Stimulated activated effector memory CD8-positive, alpha-beta T cell treated with anti-CD3 and anti-CD28 coated beads, Interleukin-12 subunit alpha, Interleukin-12 subunit beta, amount 100 ng/mL, for 72 hours (primary cell): ENCODE results near the gene SIGLEC14.
"Not testable (repeated sequence)": the region's sequence is repeated elsewhere in the genome, so short reads cannot be mapped to it uniquely, and the experiment has no call there.

Experiments
- ATAC-seq: fragments of 150-1000 bp; cut with Tn5 transposase; 2 replicates; pipeline ENCODE4 v1.10.0; 2021
- DNase-seq, 2 donors: peaks; one replicate each; pipeline ENCODE4 v3.0.0; 2021 to 2022; ENCODE audit warnings: low spot score in 2 of 2
- H3K27ac Mint-ChIP-seq: one replicate; pipeline ENCODE4 v1.8.0; 2022; ENCODE audit warnings: mild to moderate bottlenecking, mixed read lengths
- H3K36me3 Mint-ChIP-seq: one replicate; pipeline ENCODE4 v1.8.0; 2022; ENCODE audit warnings: mild to moderate bottlenecking, mixed read lengths
- H3K4me1 Mint-ChIP-seq: one replicate; pipeline ENCODE4 v1.8.0; 2022; ENCODE audit warnings: mixed read lengths
- H3K4me3 Mint-ChIP-seq: one replicate; pipeline ENCODE4 v1.8.0; 2022; ENCODE audit warnings: mild to moderate bottlenecking, mixed read lengths
- H3K9me3 Mint-ChIP-seq: one replicate; pipeline ENCODE4 v1.8.0; 2022; ENCODE audit warnings: mixed read lengths

The SIGLEC14 gene

GRCh38 chr19:51687791-51688670, 41.4 kb upstream of the SIGLEC14 start:
- peak overlapping the region; percentile 90 for H3K27ac Mint-ChIP-seq
- peaks cover 30% of the 10 kb centered on the region for H3K4me1 Mint-ChIP-seq
- peak overlapping the region; percentile 76 for H3K4me3 Mint-ChIP-seq
- no peaks in the 10 kb centered on the region for H3K36me3 Mint-ChIP-seq
- peaks cover 4% of the 10 kb centered on the region for H3K9me3 Mint-ChIP-seq
- DNase-seq (no peak), ATAC-seq (no peak)

DNA sequence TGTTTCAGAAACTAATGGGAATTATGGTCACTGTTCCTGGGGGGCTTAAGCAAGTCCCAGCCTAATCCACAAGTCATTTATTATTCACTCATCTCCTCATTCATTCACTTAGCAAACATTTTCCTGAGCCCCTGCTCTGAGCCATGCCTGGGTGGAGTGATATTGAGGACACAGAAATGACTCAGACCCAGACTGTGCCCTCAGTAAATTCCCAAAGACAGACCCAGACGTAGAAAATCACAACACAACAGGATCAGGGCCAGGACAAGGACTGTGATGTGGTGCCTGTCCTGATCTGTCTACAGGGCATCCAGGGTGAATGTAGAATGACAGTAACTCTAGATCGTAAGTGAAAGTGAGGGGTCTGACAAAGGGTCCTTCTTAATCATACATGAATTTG, 39.5 kb upstream of the SIGLEC14 start:
- peaks cover 4% of the 10 kb centered on the region for H3K9me3 Mint-ChIP-seq
- peaks cover 21% of the 10 kb centered on the region for H3K4me1 Mint-ChIP-seq
- H3K36me3 Mint-ChIP-seq, result no peaks in the 10 kb centered on the region
- H3K27ac Mint-ChIP-seq, result no peak overlapping the region
- ATAC-seq (no peak), DNase-seq (no peak)
- no peak overlapping the region for H3K4me3 Mint-ChIP-seq

- Mint-ChIP-seq H3K27ac (no peak overlapping the region), H3K4me3 (no peak overlapping the region), H3K4me1 (peaks cover 5% of the 10 kb centered on the region), H3K9me3 (peaks cover 4% of the 10 kb centered on the region), H3K36me3 (no peaks in the 10 kb centered on the region)
- ATAC-seq (no peak), DNase-seq (no peak)
These were observed 34.8 kb upstream of the SIGLEC14 start for GRCh38 chr19:51681286-51681941.

DNA sequence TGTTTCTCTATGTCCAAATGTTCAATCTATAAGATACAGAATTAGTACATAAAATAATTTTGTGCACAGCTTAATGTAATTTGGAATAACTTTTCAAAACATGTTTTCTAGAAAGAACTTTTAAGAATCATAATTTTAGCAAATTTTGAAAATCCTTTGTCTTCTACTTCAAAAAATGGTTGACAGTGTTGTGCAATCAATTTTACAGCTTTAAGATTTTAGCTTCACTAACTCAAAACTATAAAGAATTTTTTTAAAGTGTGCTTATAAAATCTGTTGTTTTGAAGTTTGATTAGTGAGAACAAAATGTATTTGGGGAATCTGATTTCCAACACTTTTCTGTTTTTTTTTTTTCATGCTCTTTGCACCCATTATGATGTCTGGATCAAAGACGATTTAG, 33.8 kb upstream of the SIGLEC14 start:
- H3K4me1 Mint-ChIP-seq, result peaks cover 5% of the 10 kb centered on the region
- ATAC-seq (no peak), DNase-seq (no peak)
- peaks cover 4% of the 10 kb centered on the region for H3K9me3 Mint-ChIP-seq
- no peak overlapping the region for H3K27ac Mint-ChIP-seq
- H3K36me3 Mint-ChIP-seq, result no peaks in the 10 kb centered on the region
- no peak overlapping the region for H3K4me3 Mint-ChIP-seq

DNA sequence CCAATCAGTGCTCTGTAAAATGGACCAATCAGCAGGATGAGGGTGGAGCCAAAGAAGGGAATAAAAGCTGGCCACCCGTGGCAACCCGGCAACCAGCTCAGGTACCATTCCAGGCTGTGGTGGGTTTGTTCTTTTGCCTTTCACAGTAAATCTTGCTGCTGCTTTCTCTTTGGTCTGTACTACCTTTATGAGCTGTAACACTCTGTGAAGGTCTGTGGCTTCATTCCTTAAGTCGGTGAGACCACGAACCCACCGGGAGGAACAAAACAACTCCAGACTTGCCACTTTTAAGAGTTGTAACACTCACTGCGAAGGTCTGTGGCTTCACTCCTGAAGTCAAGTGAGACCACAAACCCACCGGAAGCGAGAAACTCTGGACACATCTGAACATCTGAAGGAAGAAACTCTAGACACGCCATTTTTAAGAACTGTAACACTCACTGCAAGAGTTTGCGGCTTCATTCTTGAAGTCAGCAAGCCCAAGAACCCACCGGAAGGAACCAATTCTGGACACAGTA, 30.0 kb upstream of the SIGLEC14 start:
- Mint-ChIP-seq H3K9me3 (no peaks in the 10 kb centered on the region), H3K36me3 (no peaks in the 10 kb centered on the region), H3K4me3 (no peak overlapping the region), H3K27ac (no peak overlapping the region), H3K4me1 (peaks cover 5% of the 10 kb centered on the region)
- peak; percentile 32 for ATAC-seq
- DNase-seq, result no peak

- H3K27ac Mint-ChIP-seq, result not testable (repeated sequence)
These were observed 29.4 kb upstream of the SIGLEC14 start for GRCh38 chr19:51675911-51676565.

DNA sequence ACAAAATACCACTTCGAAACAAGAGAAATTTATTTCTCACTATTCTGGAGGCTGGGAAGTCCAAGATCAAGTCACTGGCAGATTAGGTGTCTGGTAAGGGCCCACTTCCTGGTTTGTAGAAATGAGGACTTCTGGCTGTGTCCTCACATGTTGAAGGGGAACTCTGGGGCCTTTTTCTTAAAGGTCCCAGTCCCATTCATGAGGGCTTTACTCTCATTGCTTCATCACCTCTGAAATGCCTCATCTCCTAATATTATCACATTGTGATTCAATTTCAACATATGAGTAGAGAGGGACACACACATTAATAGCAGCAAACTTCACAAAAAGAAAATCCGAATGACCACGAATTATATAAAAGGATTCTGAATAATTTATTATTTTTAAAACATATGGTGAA, 21.6 kb upstream of the SIGLEC14 start:
- H3K9me3 Mint-ChIP-seq, result no peaks in the 10 kb centered on the region
- no peak overlapping the region for H3K27ac Mint-ChIP-seq
- H3K4me1 Mint-ChIP-seq, result no peaks in the 10 kb centered on the region
- no peaks in the 10 kb centered on the region for H3K36me3 Mint-ChIP-seq
- H3K4me3 Mint-ChIP-seq, result no peak overlapping the region
- ATAC-seq, result no peak
- no peak for DNase-seq

More at GRCh38 chr19:51675911-51676565, 29.4 kb upstream of the SIGLEC14 start:
- DNase-seq, ATAC-seq, H3K36me3 Mint-ChIP-seq, H3K9me3 Mint-ChIP-seq, H3K4me1 Mint-ChIP-seq, H3K4me3 Mint-ChIP-seq: not testable (repeated sequence)

DNA sequence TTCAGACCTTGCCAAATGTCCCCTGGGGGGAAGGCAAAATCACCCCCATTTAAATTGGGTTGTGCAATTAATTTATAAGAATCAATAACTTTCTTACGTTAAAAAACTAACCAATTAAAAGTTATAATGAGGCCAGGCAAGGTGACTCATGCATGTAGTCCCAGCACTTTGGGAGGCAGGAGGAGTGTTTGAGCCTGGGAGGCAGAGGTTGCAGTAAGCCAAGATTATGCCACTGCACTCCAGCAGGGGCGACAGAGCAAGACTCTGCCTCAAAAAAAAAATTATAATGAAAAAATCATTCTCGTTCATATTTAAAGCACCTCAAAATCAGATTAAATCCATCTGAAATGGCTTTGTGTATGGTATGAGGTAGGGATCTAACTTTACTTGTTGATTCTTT, 18.4 kb upstream of the SIGLEC14 start:
- ATAC-seq (no peak), DNase-seq (no peak)
- no peaks in the 10 kb centered on the region for H3K4me1 Mint-ChIP-seq
- no peaks in the 10 kb centered on the region for H3K9me3 Mint-ChIP-seq
- H3K27ac Mint-ChIP-seq, result no peak overlapping the region
- no peak overlapping the region for H3K4me3 Mint-ChIP-seq
- no peaks in the 10 kb centered on the region for H3K36me3 Mint-ChIP-seq

DNA sequence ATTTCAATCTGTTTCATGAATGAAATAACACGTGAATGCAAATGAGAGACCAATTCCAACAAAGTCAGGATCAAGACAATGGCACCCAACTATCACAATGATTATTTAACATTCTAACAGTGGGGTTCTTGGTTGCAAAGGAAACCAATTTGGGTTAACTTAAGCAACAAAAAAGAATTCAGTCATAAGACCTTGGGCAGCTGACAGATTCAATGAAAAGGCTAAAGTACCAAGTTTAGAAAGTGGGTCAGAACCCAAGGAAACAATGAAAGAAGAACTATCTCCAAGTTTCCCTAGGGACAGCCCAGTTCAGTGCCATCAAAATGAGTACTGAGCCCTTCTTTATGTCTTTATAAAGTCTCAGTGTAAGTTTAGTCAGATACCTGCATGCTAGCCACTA, 17.5 kb upstream of the SIGLEC14 start:
- no peak overlapping the region for H3K27ac Mint-ChIP-seq
- DNase-seq (no peak), ATAC-seq (no peak)
- no peak overlapping the region for H3K4me3 Mint-ChIP-seq
- no peaks in the 10 kb centered on the region for H3K9me3 Mint-ChIP-seq
- H3K4me1 Mint-ChIP-seq, result no peaks in the 10 kb centered on the region
- no peaks in the 10 kb centered on the region for H3K36me3 Mint-ChIP-seq

GRCh38 chr19:51663650-51664049, 17.0 kb upstream of the SIGLEC14 start:
- ATAC-seq, result no peak
- no peaks in the 10 kb centered on the region for H3K4me1 Mint-ChIP-seq
- H3K9me3 Mint-ChIP-seq, result no peaks in the 10 kb centered on the region
- no peak for DNase-seq
- no peaks in the 10 kb centered on the region for H3K36me3 Mint-ChIP-seq
- no peak overlapping the region for H3K27ac Mint-ChIP-seq
- H3K4me3 Mint-ChIP-seq, result no peak overlapping the region

DNA sequence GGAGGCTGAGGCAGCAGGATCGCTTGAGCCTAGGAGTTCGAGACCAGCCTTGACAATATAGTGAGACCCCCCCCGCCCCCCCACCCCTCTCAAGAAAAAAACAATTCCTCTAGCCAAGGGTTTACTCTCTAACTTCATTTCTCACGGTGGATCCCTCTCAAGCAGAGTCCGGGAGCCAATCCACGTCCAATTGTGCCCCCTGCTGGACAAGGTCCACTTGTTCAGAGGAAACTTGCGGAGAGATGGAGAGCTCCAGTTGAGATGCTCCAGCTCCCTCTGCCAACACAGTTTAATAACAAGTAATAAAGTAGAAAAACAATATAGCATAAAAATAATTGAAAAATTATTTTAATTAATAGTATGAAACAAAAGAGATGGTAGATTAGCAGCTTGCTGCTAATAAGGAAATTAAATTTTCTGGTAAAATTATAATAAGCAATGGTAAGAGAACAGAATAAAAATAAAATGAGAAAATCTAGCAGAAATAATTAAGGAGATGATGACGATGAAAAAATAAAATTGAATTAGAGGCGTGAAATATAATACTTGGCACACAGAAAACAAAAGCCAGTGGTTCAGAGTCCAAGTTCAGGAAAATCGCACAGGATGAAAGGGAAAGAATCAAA, 14.5 kb upstream of the SIGLEC14 start:
- Mint-ChIP-seq H3K27ac (no peak overlapping the region), H3K9me3 (no peaks in the 10 kb centered on the region), H3K4me1 (peaks cover 8% of the 10 kb centered on the region), H3K4me3 (no peak overlapping the region), H3K36me3 (no peaks in the 10 kb centered on the region)
- peak; percentile 55 to 76 for DNase-seq
- peak; percentile 49 for ATAC-seq

GRCh38 chr19:51654783-51655182, 8.2 kb upstream of the SIGLEC14 start:
- Mint-ChIP-seq H3K4me3 (no peak overlapping the region), H3K36me3 (no peaks in the 10 kb centered on the region), H3K4me1 (peaks cover 8% of the 10 kb centered on the region), H3K9me3 (no peaks in the 10 kb centered on the region), H3K27ac (no peak overlapping the region)
- ATAC-seq (no peak), DNase-seq (no peak)

- Mint-ChIP-seq H3K4me1 (peaks cover 8% of the 10 kb centered on the region), H3K36me3 (no peaks in the 10 kb centered on the region), H3K4me3 (no peak overlapping the region), H3K27ac (no peak overlapping the region), H3K9me3 (no peaks in the 10 kb centered on the region)
- ATAC-seq (no peak), DNase-seq (no peak)
These were observed 6.5 kb upstream of the SIGLEC14 start for GRCh38 chr19:51653162-51653561.

DNA sequence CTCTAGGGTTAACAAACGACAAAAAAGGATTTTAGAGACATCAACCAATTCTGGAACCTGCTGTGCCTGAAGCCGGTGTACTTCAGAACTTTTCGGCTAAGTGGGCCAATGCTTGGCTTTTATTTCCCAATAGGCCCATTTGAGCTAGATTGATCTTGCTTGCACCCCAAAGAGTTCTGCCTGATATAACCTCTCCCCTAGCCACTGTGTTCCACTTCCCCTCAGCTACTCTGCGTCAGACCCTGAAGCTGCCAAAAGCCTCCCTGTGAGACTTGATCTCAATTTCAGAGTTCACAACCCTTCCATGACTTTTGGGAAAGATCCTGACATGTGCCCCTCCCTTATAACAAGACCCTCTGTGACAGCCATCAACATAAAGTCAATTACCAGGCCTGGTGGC, 5.6 kb upstream of the SIGLEC14 start:
- H3K4me1 Mint-ChIP-seq, result peaks cover 8% of the 10 kb centered on the region
- H3K9me3 Mint-ChIP-seq, result no peaks in the 10 kb centered on the region
- ATAC-seq (no peak), DNase-seq (no peak)
- no peak overlapping the region for H3K27ac Mint-ChIP-seq
- H3K4me3 Mint-ChIP-seq, result no peak overlapping the region
- no peaks in the 10 kb centered on the region for H3K36me3 Mint-ChIP-seq

DNA sequence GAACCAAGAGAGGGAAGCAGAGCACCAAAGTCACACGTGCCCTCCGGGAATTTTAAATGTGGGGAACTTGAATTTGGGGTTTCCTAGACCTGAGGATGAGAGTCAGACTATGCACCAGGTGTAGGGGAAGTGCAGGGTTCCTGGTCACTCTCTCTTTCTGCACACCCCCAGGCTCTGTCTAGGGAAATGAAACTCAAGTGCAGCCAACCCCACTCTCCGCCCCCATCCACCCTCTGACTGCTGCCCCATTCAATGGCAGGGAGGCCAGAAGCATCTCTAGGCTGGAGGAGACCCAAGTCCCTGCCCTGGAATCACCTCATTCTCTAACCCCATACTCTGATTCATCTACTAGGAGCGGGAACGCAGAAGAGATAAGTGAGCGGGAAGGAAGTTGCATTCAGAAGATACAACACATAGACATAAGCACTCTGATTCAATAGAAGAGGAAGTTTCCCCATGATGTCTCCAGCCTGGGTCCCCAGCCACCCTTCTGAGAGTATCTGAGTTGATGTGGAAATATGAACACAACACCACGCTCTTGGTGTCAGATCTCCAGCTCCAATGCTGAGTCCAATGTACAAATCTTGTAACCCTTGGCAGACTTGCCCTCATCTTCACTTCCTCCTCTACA, 4.7 kb upstream of the SIGLEC14 start:
- Mint-ChIP-seq H3K27ac (no peak overlapping the region), H3K4me1 (no peaks in the 10 kb centered on the region), H3K9me3 (no peaks in the 10 kb centered on the region), H3K36me3 (no peaks in the 10 kb centered on the region), H3K4me3 (no peak overlapping the region)
- no peak for DNase-seq
- ATAC-seq, result no peak
